Activated CD4-positive, alpha-beta T cell treated with anti-CD3 and anti-CD28 coated beads, Interleukin-2, Interleukin-4, amounts not matched to agents 100 ng/mL and 50 ng/mL, durations not matched to agents 16 hours and 8 hours (primary cell): Measurements from ENCODE around the gene ABHD12B.
A peak's percentile ranks its signal among the peaks of the same experiment; 100 is the strongest.
"Not testable (repeated sequence)": the region's sequence is repeated elsewhere in the genome, so short reads cannot be mapped to it uniquely, and the experiment has no call there.

ENCODE experiments used
- DNase-seq: peaks from one replicate; pipeline ENCODE4 v3.0.0-alpha.2; 2020; ENCODE audit warnings: low spot score

Gene ABHD12B

DNA sequence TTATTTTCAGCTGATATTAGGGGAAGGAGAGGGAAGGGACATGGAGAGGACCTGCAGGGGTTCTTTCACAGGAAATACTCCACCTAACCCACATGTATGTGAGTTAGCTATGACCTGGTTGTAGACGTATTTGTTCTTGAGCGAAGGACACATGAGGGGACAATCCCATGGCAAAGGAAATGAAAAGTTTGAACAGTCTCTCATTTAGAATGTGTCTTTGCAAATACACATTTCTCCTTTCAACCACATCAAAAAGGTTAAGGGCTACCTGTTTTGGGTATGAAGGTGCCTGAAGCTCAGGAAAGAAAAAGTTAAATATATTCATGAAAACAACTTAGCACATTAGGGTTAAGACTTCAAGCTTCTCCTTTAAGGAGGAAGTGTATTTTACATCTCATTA, 65.0 kb downstream of the ABHD12B start:
- no peak for DNase-seq

DNA sequence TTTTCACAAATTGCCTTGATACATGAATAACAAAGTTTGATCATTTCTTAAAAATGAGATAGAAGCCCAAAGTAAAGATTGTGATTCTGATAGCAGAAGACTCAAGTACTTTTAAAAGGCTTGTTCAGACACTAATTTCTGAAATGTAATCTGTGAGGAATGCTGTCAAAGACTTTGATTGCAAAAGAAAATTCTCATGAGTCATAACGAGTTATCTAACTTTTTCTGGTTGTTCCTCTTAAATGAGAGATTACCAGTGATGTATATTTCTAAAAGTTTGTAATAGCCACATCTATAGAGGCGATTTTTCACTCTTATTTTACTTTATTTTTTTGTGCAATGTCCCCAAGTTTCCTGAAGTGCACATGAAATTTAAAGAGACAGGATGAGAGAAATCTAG, 65.5 kb downstream of the ABHD12B start:
- no peak for DNase-seq

DNA sequence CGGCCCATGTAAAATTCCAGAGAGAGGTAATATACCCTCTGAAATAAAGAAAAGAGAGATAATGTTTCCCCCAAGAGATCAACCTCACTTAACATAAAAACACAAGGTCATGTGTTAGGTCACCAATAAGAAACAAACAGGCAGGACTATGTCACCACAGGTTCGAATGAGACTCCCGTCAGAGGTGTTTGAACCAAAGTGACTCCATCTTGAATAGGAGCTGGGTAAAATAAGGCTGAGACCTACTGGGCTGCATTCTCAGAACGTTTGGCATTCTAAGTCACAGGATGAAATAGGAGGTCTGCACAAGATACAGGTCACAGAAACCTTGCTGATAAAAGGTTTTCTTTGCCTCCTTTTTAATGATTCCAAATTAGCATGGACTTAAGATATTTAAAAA, 65.9 kb downstream of the ABHD12B start:
- DNase-seq = no peak

DNA sequence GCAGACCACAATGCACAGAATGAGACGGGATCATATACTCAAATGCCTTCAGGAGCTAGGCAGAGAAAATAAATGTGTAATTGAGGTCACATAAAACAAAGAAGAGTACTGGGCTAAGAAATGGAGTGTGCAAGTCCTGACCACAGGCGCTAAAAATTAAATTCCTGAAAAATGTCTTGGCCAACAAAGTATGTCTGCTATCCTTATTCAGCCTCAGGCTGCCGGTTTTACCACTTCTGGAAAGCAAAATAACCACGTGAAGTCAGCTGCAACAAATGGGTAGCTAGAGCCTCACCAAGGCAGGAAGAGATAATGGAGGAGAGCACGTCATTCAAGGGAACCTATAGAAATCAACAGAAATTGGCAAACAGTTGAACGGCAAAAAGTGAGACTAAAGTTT, 69.3 kb downstream of the ABHD12B start:
- DNase-seq = no peak

DNA sequence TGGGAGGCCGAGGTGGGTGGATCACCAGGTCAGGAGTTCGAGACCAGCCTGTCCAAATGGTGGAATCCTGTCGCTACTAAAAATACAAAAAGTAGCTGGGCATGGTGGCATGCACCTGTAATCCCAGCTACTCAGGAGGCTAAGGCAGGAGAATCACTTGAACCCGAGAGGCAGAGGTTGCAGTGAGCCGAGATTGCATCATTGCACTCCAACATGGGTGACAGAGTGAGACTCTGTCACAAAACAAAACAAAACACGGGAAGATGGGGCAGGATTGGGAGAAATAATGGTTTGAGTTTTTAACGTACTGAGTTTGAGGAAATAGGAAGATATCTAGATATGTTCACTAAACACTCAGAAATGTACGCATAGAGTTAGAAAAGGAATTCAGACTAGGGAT, 69.8 kb downstream of the ABHD12B start:
- DNase-seq = not testable (repeated sequence)

DNA sequence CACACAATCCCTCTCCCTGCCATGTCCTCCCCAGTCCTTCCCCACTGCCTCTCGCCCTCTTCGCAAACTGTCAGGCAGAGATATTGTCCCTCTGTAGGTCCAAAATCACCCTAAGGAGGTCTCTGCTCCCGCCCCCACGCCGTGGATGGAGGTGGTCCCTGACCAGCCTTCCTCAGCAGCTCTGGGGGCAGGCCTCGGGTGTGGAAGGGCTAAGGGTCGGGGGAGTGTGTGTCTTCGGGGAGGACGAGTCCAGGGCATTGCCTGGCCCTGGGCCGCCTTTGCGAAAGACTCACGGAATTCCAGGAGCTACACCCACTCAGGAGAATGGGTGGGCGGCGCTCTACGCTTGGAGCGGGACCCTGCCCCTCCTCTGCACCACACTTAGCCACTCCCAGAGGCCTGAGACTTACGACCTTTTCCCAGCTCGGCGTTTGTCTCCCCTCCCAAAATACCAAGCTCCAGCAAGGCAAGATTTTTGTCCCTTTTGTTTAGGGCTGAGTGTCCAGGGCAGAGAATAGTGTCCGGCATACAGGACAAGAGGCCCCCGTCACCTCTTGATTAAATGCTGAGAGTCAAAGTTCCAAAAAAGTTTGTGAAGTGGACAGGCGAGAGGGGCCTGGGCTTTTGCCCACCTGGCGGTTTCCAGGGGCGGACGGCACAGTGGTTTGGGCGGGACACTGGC, 71.5 kb downstream of the ABHD12B start:
- DNase-seq = no peak

DNA sequence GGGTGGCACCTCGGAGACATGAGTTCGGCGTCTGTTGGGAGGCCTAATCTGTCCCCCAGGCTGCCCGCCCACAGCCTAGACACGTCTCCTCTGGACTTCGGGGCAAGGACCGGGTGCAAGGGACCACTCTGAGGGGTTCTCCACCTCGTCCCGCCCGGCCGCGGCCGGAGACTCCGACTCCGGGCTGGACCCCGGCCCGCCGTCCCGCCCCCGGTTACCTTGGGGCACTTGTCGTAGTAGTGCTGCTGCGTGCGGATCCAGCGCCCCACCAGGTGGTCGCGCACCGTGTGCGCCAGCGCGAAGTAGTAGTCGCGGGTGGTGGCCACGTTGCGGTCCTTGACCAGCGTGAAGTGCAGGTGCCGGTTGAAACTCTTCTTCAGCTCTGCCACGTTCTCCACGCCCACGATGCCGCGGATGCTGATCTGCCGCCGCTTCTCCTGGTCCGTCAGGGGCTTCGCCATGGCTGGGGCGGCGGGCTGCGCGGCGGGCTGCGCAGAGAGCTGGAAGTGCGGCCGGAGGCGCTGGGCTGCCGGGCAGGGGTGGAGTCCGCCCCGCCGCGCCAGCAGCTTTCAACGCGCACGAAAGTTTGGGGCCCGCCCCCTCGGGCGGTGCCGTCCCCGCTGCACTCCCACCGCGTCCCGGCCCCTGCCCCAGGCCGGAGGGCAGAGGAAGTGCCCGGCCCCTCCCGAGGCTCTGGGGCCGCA, 72.2 kb downstream of the ABHD12B start, which contains the start of gene PYGL:
PYGL (minus strand) TSS at position 541 of the 704 bp plus-strand sequence; CDS start at position 461, 80 bp downstream.
- DNase-seq = peak; percentile 17

DNA sequence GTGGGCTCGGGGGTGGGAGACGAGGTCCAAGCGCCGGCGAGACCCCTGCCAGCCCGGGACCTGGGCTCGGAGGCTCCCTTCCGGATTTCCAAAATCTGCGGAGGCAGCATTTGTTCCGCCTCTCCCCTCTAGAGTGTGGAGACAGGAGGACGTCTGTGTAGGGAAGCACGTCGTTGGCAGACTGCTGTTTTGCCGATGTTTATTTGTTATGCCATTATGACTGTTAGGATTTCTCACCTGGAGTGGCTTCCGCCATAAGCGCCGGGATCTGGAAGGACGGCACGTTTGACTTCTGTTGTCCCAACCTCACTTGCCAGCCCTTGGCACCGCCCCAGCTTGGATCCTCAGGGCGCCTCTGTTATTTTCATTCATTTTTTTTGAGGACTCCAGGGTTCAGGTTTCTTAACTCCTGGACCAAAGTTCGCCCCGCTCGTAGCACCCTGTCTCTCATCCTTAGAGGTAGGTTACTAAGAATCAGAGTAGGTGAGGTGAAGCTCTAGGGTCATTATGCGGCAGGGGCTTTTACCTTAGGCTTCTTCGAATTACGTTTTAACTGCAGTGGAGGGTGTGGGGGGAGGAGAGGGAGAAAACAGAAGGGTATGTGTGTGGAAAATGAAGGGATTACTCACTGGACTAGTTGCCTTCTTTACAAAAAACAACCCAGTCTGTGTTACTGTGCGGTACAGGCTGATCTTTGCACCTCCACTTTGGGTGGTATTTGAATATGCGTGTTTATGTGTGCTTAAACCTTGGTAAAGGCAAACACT, 73.0 kb downstream of the ABHD12B start:
- no peak for DNase-seq

DNA sequence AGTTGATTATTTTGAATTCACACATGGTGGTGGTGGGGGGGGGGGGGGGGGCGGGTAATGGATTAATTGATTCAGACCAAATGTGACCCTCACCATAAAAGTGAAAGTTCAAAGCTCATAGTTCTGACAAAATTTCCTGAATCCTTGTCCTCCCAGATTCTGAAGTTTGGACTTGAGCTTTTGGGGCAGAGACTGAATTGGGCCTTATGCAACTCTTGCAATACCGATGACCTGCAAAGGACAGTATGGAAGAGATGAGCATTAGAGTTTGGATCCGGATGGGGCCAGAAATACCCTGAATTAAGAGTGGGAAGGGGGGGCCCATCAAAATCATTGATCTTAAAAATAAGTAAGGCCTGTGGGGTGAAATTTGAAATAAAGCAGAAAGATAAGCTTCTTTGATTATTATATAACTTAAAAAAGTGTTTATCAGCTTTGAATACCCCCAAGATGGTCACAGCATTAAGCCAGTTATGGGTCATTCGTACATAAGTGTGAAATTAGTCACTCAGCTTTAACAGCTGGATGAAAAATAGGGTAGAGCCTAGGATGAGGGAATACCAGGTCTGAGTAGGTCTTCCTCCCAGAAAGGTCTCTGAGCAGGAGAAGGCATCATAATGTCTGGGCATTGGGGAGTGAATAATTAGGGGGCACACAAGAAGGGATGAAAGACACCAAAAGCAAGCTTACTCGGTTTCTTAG, 74.5 kb downstream of the ABHD12B start:
- DNase-seq = no peak

DNA sequence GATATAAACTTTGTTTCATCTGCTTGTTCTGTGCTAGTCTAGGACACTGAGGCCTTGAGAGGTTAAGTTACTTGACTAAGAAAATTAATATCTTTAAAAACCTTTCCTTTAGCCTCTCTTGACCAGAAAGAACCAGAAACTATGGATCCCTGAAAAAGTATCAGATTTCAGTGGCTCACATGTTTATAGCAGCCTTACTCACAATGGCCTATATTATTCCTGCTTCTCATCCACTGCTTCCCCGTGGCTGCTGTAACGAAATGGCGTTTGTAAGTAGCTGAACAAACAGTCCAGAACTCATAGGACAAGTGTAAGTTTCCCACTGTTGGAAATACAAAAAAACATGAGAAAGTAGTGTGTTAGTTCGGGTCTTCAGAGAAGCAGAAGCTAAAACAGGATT, 75.6 kb downstream of the ABHD12B start:
- DNase-seq = no peak

DNA sequence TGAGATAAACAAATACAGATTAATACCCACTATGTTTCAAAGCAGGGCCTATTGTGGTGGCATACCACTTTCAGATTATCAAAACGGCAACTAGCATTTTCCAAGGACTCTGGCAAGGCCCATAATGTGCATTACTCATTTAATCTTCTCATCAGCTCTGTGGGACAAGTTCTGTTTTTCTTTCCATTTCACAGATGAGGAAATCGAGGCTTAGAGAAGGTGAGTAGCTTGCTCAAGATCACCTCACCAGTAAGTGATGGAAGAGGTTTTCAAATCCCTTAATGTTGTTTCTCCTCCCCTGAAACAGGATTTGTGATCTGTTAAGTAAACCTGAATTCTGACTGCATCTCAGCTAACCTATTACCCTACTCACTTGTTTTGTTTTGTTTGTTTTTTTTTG, 76.4 kb downstream of the ABHD12B start:
- DNase-seq = no peak

DNA sequence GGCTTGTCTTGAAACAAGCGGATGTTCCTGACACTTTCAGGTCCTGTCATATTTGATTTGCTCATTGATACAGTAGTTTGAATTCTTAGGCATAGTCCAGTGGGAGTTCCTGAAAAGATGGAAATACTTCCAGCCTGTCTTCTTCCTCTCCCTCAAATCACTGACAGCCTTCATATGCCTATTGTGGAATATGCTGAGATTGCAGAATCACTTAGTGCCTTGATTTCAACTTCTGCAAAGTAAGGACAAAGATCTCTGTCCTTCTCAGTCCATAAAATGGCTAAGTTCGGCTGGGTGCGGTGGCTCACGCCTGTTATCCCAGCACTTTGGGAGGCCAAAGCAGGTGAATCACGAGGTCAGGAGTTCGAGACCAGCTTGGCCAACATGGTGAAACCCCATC, 79.2 kb downstream of the ABHD12B start:
- DNase-seq = no peak

DNA sequence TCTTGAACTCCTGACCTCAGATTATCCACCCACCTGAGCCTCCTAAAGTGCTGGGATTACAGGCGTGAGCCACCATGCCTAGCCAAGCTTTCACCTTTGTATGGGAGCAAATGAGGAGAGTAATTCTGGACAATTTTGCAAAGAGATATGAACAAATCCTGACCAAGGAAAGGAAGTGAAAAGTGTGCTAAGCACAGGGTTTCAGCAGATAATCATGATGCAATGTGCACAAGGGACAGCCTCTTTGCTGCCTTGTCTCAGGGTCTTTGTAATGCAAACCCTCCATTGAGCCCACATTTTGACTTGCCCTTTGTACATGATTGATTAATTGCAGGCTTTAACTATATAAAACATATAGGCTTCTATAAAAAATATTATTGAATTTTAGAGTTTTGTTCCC, 81.6 kb downstream of the ABHD12B start:
- DNase-seq = no peak
